Neural cell (in vitro differentiated cells): ENCODE measurements around the gene ROGDI.

Experiments used
- EP300 ChIP-seq: fragments of 450-650 bp; conservative IDR thresholded peaks from 2 replicates; pipeline ENCODE4 v1.6.1; 2014; ENCODE audit warnings: antibody characterized with exemption, mild to moderate bottlenecking, moderate library complexity; ENCODE audit not compliant: poor library complexity, severe bottlenecking
- EZH2 ChIP-seq: fragments of 200-600, 300-800 bp; shearing (Covaris generic), sonication (generic); IDR thresholded peaks from 2 replicates; pipeline ENCODE4 v1.6.1; 2014; ENCODE audit warnings: antibody characterized with exemption, low read length, borderline replicate concordance, mild to moderate bottlenecking; ENCODE audit not compliant: insufficient read depth, poor library complexity, severe bottlenecking
- MXI1 ChIP-seq: fragments of 450-650 bp; conservative IDR thresholded peaks from 2 replicates; pipeline ENCODE4 v1.6.1; 2014; ENCODE audit warnings: antibody characterized with exemption, mild to moderate bottlenecking; ENCODE audit not compliant: poor library complexity, severe bottlenecking
- POLR2AphosphoS5 ChIP-seq: IDR thresholded peaks from 2 replicates; pipeline ENCODE4 v1.6.1; 2012
- RAD21 ChIP-seq: fragments of 450-650 bp; conservative IDR thresholded peaks from 2 replicates; pipeline ENCODE4 v1.6.1; 2014; ENCODE audit warnings: antibody characterized with exemption, mild to moderate bottlenecking, moderate library complexity
- SMC3 ChIP-seq: fragments of 450-650 bp; conservative IDR thresholded peaks from 2 replicates; pipeline ENCODE4 v1.6.1; 2014; ENCODE audit warnings: antibody characterized with exemption, mild to moderate bottlenecking, moderate library complexity; ENCODE audit not compliant: poor library complexity
- TAF1 ChIP-seq: IDR thresholded peaks from 2 replicates; pipeline ENCODE4 v1.6.1; 2012; ENCODE audit warnings: low read depth
- TF ChIP-seq, protein P1 (sequence below): fragments of 450-650 bp; IDR thresholded peaks from 2 replicates; pipeline ENCODE4 v1.5.1; 2014; ENCODE audit warnings: antibody characterized with exemption, mild to moderate bottlenecking, moderate library complexity; ENCODE audit not compliant: poor library complexity, severe bottlenecking
- TF ChIP-seq, protein P2 (sequence below): IDR thresholded peaks from 2 replicates; pipeline ENCODE4 v1.6.1; 2012; ENCODE audit warnings: borderline replicate concordance

DNA sequence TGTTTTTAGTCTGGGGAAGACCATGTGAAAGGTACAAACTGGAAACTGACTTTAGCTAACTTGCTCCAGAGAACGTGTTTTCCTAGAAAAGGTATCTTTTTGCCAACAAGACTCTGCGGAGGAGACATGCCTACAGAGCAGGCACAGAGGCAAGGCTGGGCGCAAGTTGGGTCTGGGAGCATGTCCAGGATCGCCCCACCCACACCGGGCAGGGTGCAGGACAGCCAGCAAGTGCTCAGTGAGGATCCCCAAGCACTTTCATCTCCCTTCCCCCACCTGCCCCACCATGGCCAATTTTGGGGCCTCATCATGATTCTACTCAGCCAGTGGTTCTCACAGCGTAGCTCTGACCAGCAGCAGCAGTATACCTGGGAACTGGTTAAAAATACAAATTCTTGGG lies 18.2 kb upstream of the ROGDI start:
- TF ChIP-seq, protein P1, sequence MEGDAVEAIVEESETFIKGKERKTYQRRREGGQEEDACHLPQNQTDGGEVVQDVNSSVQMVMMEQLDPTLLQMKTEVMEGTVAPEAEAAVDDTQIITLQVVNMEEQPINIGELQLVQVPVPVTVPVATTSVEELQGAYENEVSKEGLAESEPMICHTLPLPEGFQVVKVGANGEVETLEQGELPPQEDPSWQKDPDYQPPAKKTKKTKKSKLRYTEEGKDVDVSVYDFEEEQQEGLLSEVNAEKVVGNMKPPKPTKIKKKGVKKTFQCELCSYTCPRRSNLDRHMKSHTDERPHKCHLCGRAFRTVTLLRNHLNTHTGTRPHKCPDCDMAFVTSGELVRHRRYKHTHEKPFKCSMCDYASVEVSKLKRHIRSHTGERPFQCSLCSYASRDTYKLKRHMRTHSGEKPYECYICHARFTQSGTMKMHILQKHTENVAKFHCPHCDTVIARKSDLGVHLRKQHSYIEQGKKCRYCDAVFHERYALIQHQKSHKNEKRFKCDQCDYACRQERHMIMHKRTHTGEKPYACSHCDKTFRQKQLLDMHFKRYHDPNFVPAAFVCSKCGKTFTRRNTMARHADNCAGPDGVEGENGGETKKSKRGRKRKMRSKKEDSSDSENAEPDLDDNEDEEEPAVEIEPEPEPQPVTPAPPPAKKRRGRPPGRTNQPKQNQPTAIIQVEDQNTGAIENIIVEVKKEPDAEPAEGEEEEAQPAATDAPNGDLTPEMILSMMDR = no peak
- no peak for TF ChIP-seq RAD21
- no peak for TF ChIP-seq SMC3
- TF ChIP-seq EP300 = no peak
- TF ChIP-seq EZH2 = no peak
- TF ChIP-seq POLR2AphosphoS5 = no peak
- TF ChIP-seq, protein P2, sequence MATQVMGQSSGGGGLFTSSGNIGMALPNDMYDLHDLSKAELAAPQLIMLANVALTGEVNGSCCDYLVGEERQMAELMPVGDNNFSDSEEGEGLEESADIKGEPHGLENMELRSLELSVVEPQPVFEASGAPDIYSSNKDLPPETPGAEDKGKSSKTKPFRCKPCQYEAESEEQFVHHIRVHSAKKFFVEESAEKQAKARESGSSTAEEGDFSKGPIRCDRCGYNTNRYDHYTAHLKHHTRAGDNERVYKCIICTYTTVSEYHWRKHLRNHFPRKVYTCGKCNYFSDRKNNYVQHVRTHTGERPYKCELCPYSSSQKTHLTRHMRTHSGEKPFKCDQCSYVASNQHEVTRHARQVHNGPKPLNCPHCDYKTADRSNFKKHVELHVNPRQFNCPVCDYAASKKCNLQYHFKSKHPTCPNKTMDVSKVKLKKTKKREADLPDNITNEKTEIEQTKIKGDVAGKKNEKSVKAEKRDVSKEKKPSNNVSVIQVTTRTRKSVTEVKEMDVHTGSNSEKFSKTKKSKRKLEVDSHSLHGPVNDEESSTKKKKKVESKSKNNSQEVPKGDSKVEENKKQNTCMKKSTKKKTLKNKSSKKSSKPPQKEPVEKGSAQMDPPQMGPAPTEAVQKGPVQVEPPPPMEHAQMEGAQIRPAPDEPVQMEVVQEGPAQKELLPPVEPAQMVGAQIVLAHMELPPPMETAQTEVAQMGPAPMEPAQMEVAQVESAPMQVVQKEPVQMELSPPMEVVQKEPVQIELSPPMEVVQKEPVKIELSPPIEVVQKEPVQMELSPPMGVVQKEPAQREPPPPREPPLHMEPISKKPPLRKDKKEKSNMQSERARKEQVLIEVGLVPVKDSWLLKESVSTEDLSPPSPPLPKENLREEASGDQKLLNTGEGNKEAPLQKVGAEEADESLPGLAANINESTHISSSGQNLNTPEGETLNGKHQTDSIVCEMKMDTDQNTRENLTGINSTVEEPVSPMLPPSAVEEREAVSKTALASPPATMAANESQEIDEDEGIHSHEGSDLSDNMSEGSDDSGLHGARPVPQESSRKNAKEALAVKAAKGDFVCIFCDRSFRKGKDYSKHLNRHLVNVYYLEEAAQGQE = no peak
- no peak for TF ChIP-seq TAF1
- TF ChIP-seq MXI1 = no peak
